Esophagus squamous epithelium (tissue), 4 donors: ENCODE measurements around the gene DGKQ.
"Not testable (repeated sequence)": the region's sequence is repeated elsewhere in the genome, so short reads cannot be mapped to it uniquely, and the experiment has no call there.

Experiments
- POLR2A ChIP-seq, 4 donors: fragments of 450-650 bp; IDR thresholded peaks; one replicate each; pipeline ENCODE4 v1.6.1; 2017; ENCODE audit warnings: antibody characterized with exemption in 4 of 4, mild to moderate bottlenecking in 4 of 4, moderate library complexity in 3 of 4
- TF ChIP-seq, protein P1 (sequence below), 6 experiments: fragments of 450-650 bp in 4 of 6; fragments of 200-600 bp in 2 of 6; sonication (generic) in 2 of 6; IDR thresholded peaks; one replicate each; pipeline ENCODE4 v1.5.1; 2016 to 2019; ENCODE audit warnings: antibody characterized with exemption in 6 of 6, mild to moderate bottlenecking in 4 of 6, moderate library complexity in 4 of 6

DNA sequence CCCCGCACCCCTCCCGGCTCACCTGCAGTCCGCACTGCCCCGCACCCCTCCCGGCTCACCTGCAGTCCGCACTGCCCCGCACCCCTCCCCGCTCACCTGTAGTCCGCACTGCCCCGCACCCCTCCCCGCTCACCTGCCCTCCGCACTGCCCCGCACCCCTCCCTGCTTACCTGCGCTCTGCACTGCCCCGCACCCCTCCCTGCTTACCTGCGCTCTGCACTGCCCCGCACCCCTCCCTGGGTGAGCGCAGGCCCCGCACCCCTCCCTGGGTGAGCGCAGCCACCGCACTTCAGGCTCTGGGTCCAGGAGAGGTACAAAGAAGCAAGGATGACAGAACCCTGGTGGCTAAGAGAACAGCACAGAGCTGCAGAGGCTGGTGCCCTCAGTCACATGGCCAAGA is 45.8 kb downstream of the DGKQ start:
- TF ChIP-seq, protein P1, sequence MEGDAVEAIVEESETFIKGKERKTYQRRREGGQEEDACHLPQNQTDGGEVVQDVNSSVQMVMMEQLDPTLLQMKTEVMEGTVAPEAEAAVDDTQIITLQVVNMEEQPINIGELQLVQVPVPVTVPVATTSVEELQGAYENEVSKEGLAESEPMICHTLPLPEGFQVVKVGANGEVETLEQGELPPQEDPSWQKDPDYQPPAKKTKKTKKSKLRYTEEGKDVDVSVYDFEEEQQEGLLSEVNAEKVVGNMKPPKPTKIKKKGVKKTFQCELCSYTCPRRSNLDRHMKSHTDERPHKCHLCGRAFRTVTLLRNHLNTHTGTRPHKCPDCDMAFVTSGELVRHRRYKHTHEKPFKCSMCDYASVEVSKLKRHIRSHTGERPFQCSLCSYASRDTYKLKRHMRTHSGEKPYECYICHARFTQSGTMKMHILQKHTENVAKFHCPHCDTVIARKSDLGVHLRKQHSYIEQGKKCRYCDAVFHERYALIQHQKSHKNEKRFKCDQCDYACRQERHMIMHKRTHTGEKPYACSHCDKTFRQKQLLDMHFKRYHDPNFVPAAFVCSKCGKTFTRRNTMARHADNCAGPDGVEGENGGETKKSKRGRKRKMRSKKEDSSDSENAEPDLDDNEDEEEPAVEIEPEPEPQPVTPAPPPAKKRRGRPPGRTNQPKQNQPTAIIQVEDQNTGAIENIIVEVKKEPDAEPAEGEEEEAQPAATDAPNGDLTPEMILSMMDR (IDR thresholded peaks at IDR 0.05), result not testable (repeated sequence)
- TF ChIP-seq POLR2A (IDR thresholded peaks at IDR 0.05), result not testable (repeated sequence)
